Measurements from ENCODE around the gene PIK3CA.

GRCh38 chr3:179229177-179229576 lies 81.0 kb downstream of the PIK3CA start:
- TF ChIP-seq CTCF (IDR thresholded peaks at IDR 0.05) (no peak), POLR2AphosphoS5 (IDR thresholded peaks at IDR 0.05; ENCODE audit: low read depth, low read length) (no peak), TCF7L2 (IDR thresholded peaks at IDR 0.05; ENCODE audit: low read depth, low read length) (no peak), REST (IDR thresholded peaks at IDR 0.05; ENCODE audit: insufficient read depth in 1 of 2, low read depth in 2 of 2, low read length in 1 of 2) (no peak)
